ENCODE data around the gene CCN2.
A peak's percentile ranks its signal among the peaks of the same experiment; 100 is the strongest.
"Not testable (repeated sequence)": the region's sequence is repeated elsewhere in the genome, so short reads cannot be mapped to it uniquely, and the experiment has no call there.

Gene CCN2

DNA sequence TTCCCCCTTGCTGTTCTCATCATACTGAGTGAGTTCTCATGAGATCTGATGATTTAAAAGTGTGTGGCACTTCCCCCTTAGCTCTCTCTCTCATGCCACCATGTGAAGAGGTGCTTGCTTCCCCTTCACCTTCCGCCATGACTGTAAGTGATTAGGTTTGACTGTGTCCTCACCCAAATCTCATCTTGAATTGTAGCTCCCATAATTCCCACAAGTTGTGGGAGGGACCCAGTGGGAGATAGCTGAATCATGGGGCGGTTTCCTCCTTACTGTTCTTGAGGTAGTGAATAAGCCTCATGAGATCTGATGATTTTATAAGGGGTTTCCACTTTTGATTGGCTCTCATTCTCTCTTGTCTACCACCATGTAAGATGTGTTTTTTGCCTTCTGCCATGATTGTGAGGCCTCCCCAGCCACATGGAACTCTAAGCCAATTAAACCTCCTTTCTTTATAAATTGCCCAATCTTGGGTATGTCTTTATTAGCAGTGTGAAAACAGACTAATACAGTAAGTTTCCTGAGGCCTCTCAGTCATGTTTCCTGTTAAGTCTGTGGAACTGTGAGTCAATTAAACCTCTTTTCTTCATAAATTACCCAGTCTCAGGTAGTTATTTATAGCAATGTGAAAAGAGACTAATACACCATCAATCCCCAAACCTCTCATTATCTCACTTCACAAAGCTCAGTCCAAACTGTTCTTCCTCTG lies 34.9 kb downstream of the CCN2 start:
- H3K4me1 Mint-ChIP-seq; H3K27ac Mint-ChIP-seq; H3K4me3 Mint-ChIP-seq; H3K9me3 Mint-ChIP-seq; ATAC-seq (ENCODE audit: low read depth); DNase-seq (ENCODE audit: low spot score in 2 of 2); H3K36me3 Mint-ChIP-seq: not testable (repeated sequence)
- peaks cover 20% of the 10 kb centered on the region for H3K27me3 Mint-ChIP-seq

GRCh38 chr6:131914967-131915751 lies 36.0 kb downstream of the CCN2 start:
- Mint-ChIP-seq H3K4me3 (no peak overlapping the region), H3K36me3 (no peaks in the 10 kb centered on the region), H3K9me3 (peaks cover 1% of the 10 kb centered on the region), H3K27me3 (peaks cover 21% of the 10 kb centered on the region), H3K27ac (no peak overlapping the region), H3K4me1 (peaks cover 9% of the 10 kb centered on the region)
- ATAC-seq (ENCODE audit: low read depth) = peak; percentile 70
- peak; percentile 34 to 46 for DNase-seq (ENCODE audit: low spot score in 2 of 2)

GRCh38 chr6:131914234-131914633 lies 36.9 kb downstream of the CCN2 start:
- Mint-ChIP-seq H3K27me3 (peaks cover 23% of the 10 kb centered on the region), H3K4me1 (peaks cover 11% of the 10 kb centered on the region), H3K9me3 (peaks cover 1% of the 10 kb centered on the region), H3K27ac (no peak overlapping the region), H3K36me3 (no peaks in the 10 kb centered on the region), H3K4me3 (no peak overlapping the region)
- ATAC-seq (ENCODE audit: low read depth) (no peak), DNase-seq (ENCODE audit: low spot score in 2 of 2) (no peak)

DNA sequence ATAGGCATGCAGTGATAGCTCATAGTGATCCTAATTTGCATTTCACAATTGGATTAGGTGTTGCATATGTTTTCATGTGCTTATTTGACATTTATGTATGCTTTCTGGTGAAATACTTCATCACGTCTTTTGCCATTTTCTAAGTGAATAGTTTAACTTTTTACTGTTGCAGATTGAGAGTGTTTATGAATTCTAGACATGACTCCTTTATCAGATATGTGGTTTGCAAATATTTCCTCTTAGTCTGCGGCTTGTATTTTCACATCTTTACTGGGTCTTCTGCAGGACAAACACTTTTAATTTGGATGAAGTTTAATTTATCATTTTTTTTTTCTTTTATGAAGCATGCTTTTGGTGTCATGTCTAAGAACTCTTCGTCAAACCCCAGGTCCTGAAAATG lies 39.2 kb downstream of the CCN2 start:
- Mint-ChIP-seq H3K4me3 (no peak overlapping the region), H3K27ac (no peak overlapping the region), H3K27me3 (peaks cover 12% of the 10 kb centered on the region), H3K4me1 (peaks cover 2% of the 10 kb centered on the region), H3K9me3 (peaks cover 1% of the 10 kb centered on the region), H3K36me3 (no peaks in the 10 kb centered on the region)
- DNase-seq (ENCODE audit: low spot score in 2 of 2) (no peak), ATAC-seq (ENCODE audit: low read depth) (no peak)

DNA sequence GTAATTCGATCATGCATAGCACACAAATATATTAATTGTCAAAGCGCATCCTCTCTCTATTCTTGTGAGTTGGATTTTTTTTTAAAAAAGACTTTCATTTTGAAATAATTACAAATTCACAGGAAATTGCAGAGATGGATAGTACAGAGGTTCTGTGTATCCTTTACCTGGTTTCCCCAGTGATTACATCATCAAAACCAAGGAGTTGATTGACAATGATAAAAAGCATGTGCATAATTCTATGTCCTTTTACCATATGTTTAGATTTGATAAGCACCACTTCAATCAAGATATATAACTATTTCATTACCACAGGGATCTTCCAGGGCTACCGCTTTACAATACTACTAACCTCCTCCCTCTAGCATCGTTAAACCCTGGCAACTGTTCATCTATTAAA lies 40.2 kb downstream of the CCN2 start:
- Mint-ChIP-seq H3K4me1 (peaks cover 2% of the 10 kb centered on the region), H3K27ac (no peak overlapping the region), H3K4me3 (no peak overlapping the region), H3K9me3 (no peaks in the 10 kb centered on the region), H3K36me3 (no peaks in the 10 kb centered on the region), H3K27me3 (peaks cover 7% of the 10 kb centered on the region)
- DNase-seq (ENCODE audit: low spot score in 2 of 2) (no peak), ATAC-seq (ENCODE audit: low read depth) (no peak)

GRCh38 chr6:131910219-131910589 lies 41.0 kb downstream of the CCN2 start:
- Mint-ChIP-seq H3K27me3 (peaks cover 5% of the 10 kb centered on the region), H3K4me1 (peaks cover 2% of the 10 kb centered on the region), H3K9me3 (no peaks in the 10 kb centered on the region), H3K27ac (no peak overlapping the region), H3K36me3 (no peaks in the 10 kb centered on the region), H3K4me3 (no peak overlapping the region)
- no peak for ATAC-seq (ENCODE audit: low read depth)
- DNase-seq (ENCODE audit: low spot score in 2 of 2) = no peak

- H3K9me3 Mint-ChIP-seq = no peaks in the 10 kb centered on the region
- DNase-seq (ENCODE audit: low spot score in 2 of 2) = peak; percentile 65 to 73
- peak; percentile 87 for ATAC-seq (ENCODE audit: low read depth)
- H3K27ac Mint-ChIP-seq = no peak overlapping the region
- peaks cover 2% of the 10 kb centered on the region for H3K4me1 Mint-ChIP-seq
- H3K36me3 Mint-ChIP-seq = no peaks in the 10 kb centered on the region
- no peak overlapping the region for H3K4me3 Mint-ChIP-seq
- H3K27me3 Mint-ChIP-seq = peaks cover 7% of the 10 kb centered on the region
Observed at GRCh38 chr6:131909408-131910218, 41.6 kb downstream of the CCN2 start.

DNA sequence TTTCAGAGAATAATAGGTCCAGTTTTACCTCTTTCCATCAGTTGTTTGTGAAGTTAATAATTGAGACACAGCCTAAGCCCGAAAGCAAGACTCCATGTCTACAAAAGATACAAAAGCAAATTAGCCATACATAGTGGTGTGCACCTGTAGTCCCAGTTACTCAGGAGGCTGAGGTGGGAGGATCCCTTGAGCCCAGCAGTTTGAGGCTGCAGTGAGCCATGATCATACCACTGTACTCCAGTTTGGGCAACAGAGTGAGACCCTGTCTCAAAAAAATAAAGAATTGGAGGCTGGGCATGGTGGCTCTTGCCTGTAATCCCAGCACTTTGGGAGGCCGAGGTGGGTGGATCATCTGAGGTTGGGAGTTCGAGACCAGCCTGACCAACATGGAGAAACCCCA lies 42.4 kb downstream of the CCN2 start:
- not testable (repeated sequence) for H3K4me1 Mint-ChIP-seq; H3K4me3 Mint-ChIP-seq; H3K27ac Mint-ChIP-seq; ATAC-seq (ENCODE audit: low read depth); DNase-seq (ENCODE audit: low spot score in 2 of 2); H3K27me3 Mint-ChIP-seq; H3K36me3 Mint-ChIP-seq; H3K9me3 Mint-ChIP-seq

- H3K27ac Mint-ChIP-seq; H3K4me1 Mint-ChIP-seq; H3K4me3 Mint-ChIP-seq; ATAC-seq (ENCODE audit: low read depth); H3K36me3 Mint-ChIP-seq; DNase-seq (ENCODE audit: low spot score in 2 of 2); H3K27me3 Mint-ChIP-seq; H3K9me3 Mint-ChIP-seq: not testable (repeated sequence)
Observed at GRCh38 chr6:131903734-131904133, 47.4 kb downstream of the CCN2 start.

GRCh38 chr6:131901326-131901873 lies 49.8 kb downstream of the CCN2 start:
- H3K36me3 Mint-ChIP-seq; DNase-seq (ENCODE audit: low spot score in 2 of 2); ATAC-seq (ENCODE audit: low read depth); H3K4me1 Mint-ChIP-seq; H3K27ac Mint-ChIP-seq; H3K27me3 Mint-ChIP-seq; H3K9me3 Mint-ChIP-seq; H3K4me3 Mint-ChIP-seq: not testable (repeated sequence)

DNA sequence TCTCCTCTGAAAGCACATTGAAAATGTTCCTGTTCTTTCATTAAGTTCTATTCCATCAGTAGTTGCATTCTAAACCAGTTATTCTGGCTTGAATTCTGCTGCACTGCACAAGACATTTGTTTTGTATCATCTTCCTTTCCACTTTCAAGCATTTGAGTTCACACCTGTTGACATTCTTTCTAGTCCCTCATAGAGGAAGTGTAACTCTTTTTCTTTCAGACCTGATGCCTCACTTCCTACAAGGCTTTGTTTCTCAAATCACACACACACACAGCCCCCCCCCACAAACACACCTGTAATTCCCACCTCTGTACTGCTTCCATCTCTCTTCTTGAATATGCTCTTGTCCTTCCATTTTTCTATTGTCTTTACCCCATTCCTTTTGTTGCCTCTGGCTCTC lies 50.9 kb downstream of the CCN2 start:
- peaks cover 4% of the 10 kb centered on the region for H3K4me1 Mint-ChIP-seq
- peaks cover 3% of the 10 kb centered on the region for H3K9me3 Mint-ChIP-seq
- H3K27me3 Mint-ChIP-seq = peaks cover 9% of the 10 kb centered on the region
- H3K27ac Mint-ChIP-seq = no peak overlapping the region
- H3K36me3 Mint-ChIP-seq = no peaks in the 10 kb centered on the region
- ATAC-seq (ENCODE audit: low read depth) = peak; percentile 46
- no peak for DNase-seq (ENCODE audit: low spot score in 2 of 2)
- no peak overlapping the region for H3K4me3 Mint-ChIP-seq

- H3K4me3 Mint-ChIP-seq = no peak overlapping the region
- ATAC-seq (ENCODE audit: low read depth) (no peak), DNase-seq (ENCODE audit: low spot score in 2 of 2) (no peak)
- H3K9me3 Mint-ChIP-seq = peaks cover 3% of the 10 kb centered on the region
- no peaks in the 10 kb centered on the region for H3K36me3 Mint-ChIP-seq
- H3K27ac Mint-ChIP-seq = no peak overlapping the region
- H3K27me3 Mint-ChIP-seq = peaks cover 10% of the 10 kb centered on the region
- peaks cover 4% of the 10 kb centered on the region for H3K4me1 Mint-ChIP-seq
Observed at GRCh38 chr6:131898718-131899117, 52.5 kb downstream of the CCN2 start.

Data from memory B cell (primary cell).